Activated effector memory CD4-positive, alpha-beta T cell treated with Interleukin-2 at 50 U/mL for 16 hours (primary cell): ENCODE results near the gene AP2B1.

Experiments used
- DNase-seq: peaks from one replicate; pipeline ENCODE4 v3.0.0-alpha.2; 2020

Gene AP2B1

DNA sequence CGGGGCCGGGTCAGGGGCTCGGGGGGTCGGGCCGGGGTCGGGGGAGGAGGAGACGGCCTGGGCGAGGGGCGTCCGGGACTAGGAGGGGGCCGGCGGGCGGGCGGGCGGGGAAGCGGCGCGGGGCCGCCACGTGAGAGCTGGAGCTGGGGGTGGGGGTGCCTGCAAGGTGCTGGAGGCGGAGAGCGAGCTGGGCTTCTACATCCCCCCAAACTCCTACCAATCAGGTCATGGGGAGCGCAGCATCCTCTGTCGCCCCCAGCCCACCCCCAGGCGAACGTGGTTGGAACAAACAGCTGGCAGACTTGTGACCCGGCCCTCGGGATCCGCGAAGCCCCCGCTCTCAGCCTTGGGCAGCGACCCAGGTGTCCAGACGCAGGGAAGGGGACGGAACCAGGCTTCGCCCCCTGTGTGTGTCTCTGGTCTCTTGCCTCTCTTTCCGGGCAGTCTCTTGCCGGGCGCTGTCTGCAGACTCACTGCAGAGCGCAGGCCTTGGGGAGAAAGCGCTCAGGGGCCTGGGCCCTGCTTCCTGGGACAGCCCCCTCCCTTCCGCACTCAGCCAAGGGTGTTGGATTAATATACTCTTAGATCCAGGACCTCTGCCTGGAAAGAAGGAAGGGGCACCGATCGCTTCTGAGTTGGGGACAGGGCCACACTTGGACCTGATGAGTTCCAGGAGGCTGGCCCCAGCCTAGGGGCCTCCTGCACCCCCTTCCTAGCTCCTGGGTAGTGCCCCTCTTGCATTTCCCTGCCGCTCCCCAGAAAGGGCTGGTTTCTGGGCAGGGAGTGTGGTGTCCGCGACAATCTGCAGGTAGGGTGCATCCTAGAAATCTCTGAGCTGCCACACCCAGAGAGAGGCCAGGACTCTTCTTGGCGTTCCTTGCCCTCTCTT, 145.0 kb downstream of the AP2B1 start:
- DNase-seq, result no peak

GRCh38 chr17:35732806-35733136, 145.6 kb downstream of the AP2B1 start:
- no peak for DNase-seq

GRCh38 chr17:35733366-35733765, 146.2 kb downstream of the AP2B1 start:
- no peak for DNase-seq

- DNase-seq, result no peak
These were observed 147.3 kb downstream of the AP2B1 start for GRCh38 chr17:35734396-35734795.

DNA sequence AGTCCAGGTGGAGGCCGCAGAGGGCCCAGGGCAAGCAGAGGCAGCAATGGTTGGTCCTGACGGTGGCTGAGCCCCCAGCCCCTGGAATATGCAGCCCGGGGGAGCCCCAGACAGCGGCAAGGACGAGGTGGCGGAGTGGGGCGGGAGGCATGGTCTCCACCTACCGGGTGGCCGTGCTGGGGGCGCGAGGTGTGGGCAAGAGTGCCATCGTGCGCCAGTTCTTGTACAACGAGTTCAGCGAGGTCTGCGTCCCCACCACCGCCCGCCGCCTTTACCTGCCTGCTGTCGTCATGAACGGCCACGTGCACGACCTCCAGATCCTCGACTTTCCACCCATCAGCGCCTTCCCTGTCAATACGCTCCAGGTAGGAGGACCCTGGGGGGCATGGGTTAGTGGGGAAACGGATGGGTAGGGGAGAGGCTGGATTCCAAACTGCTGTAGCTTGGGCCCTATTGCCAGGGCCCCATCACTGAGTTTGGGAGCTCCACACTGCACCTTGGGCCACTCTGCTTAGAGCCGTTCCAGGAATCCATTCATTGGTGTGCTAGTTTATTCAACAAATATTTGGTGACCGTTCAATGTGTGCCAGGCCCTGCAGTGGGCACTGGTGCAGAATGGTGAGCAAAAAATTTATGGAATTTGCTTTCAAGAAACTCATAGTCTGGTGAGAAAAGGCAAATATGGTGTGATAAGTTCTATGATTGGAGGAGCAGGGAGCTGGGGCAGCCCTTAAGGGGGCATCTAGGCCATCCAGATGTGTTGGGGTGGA, 148.1 kb downstream of the AP2B1 start:
- DNase-seq, result no peak

- no peak for DNase-seq
These were observed 149.1 kb downstream of the AP2B1 start for GRCh38 chr17:35736236-35736635.

GRCh38 chr17:35738519-35739133, 151.5 kb downstream of the AP2B1 start:
- no peak for DNase-seq

DNA sequence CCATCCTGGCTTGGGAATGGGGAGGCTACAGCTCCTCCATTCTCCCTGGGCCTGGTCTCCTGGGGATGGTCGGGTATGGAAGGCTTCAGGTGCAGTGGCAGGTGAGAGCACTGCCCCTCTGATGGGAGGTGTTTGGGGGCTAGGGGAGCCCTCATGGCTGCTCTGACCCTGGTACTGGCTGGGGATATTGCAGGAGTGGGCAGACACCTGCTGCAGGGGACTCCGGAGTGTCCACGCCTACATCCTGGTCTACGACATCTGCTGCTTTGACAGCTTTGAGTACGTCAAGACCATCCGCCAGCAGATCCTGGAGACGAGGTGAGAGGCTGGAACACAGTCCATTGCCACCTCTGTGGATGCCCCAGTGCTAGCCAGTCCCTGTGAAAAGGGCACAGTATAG, 153.1 kb downstream of the AP2B1 start:
- no peak for DNase-seq

- no peak for DNase-seq
These were observed 154.1 kb downstream of the AP2B1 start for GRCh38 chr17:35740997-35741931.

- DNase-seq, result no peak
These were observed 155.4 kb downstream of the AP2B1 start for GRCh38 chr17:35742496-35742895.

GRCh38 chr17:35742896-35743477, 155.9 kb downstream of the AP2B1 start:
- DNase-seq, result no peak

DNA sequence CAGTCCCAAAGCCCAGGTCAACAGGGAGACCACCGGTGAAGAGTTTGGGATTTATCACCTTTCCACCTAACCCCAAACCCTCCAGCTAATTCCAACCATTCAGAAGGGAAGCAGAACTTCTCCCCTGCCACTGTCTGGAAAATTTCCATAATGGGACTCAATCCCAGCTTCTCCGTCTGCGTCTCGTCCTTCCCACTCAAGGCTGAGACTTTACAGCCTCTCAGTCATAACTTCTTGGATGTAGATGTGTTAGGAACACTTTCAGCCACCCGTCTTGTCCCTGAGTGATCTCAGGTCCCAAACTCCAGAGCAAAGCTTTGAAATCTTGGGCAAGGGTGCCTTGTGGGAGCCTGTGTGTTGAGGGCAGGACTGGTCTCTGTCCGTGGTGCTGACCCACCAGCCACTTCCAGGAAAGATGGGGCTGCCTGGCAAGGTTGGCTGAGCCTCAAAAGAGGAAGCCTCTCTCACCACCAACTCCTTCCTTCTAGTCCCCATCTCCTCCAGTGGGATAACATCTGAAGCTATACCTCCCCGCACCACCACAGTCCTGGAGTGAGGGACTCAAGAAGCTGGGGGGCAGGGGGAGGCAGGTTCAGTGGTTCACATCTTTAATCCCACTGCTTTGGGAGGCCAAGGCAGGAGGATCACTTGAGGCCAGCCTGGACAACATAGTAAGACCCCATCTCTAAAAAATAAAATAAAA, 156.7 kb downstream of the AP2B1 start:
- no peak for DNase-seq

DNA sequence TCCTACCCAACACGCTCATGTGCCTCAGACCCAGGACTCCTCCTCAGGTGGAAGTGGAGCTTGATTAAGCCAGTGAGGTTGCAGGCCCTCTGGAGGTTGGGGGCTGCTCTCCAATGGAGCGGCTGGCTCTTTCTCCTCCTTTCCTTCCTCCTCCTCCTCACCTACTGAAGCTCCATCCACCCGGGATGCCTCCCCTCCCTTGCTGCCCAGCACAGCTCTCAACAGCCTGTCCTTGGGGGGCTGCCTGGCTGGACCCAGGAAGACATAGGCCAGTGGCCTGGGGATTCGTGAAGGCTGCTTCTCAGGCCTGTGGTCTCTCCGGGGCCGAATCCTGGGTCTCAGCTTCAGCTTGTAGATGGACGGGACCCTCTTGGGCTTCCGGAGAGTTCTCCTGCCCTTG, 157.7 kb downstream of the AP2B1 start:
- DNase-seq, result no peak

DNA sequence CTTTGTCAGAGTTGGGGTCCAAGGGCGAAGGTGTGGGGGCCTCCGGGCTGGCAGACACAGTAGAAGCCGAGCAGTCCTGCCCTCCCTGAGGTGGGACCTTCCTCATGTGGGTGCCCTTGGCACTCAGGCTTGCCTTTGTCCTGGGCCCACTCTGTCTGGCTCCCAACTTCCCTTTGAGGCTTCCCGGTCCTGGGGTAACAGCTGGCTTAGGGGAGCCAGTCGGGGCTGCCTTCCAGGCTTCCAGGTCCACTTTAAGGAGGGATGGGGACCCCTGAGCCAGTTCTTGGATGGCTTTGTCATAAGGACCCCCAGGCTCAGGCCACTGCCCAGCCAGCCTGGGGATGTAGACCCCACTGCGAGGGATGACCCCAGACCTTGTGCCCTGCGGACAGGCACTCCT, 158.1 kb downstream of the AP2B1 start:
- DNase-seq, result no peak

DNA sequence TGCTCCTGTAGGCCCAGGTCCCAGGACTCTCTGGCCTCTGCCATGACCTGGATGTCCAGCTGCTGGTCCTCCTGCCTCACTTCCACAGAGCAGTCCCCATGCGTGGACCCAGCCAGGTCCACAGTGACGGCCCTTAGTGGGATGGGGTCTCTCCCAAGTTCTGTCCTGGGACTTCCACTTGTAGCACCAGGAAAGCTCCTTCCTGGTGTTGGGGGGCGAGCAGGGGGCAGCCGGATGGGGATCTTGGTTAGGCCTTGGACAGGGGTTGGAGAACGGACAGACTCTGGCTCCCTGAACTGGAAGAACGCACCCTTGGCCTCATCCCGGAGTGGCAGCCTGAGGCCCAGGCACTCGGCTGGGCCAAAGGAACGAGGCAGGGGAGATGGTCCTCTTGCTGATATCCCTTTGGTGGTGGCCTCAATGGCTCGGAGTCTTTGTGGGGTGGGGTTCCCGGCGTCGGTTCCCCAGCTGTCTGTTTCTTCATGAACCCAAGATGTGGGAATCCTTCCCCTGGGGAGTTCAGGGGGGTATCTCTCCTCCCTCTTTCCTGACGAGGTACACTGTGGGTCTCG, 158.7 kb downstream of the AP2B1 start:
- DNase-seq, result no peak

- peak; percentile 61 for DNase-seq
These were observed 160.5 kb downstream of the AP2B1 start for GRCh38 chr17:35747540-35748017.

DNA sequence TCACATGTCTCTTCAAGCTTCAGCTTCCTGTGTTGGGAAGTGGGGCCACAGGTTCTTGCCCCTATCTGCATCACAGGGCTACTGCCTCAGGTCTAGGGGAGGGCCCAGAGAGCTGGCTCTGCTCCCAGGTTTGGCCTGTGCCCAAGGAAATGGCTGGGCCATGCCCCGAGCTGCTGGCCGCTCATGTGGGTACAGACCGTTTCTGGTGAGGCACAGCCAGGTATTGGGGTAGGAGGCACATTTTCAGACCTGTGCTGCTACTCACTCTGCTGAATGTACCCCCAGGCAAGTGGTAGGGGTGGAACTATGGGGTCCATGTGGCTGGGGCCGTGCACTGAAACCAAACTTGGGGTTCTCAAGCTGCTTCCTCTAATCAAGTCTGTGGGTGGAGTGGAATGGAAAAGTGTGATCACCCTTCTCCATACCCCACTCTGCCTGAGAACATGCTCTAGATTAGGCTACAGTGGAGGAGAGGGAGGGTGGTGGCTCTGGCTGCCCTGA, 161.3 kb downstream of the AP2B1 start:
- no peak for DNase-seq

- no peak for DNase-seq
These were observed 161.9 kb downstream of the AP2B1 start for GRCh38 chr17:35748979-35749378.

GRCh38 chr17:35749560-35750412, 162.7 kb downstream of the AP2B1 start:
- no peak for DNase-seq
